ENCODE data around the gene C11orf42. TPM values are rescaled to one million over a fixed set of nuclear protein-coding genes. Genes with fewer than 3 reads are reported as not detected.

The C11orf42 gene
- total RNA-seq, 1 experiment from 2014 or later, result not detected

GRCh38 chr11:6216501-6216900 lies 11.1 kb downstream of the C11orf42 start:
- Histone ChIP-seq H3K4me3 (ENCODE audit: low read depth, low read length, poor library complexity, severe bottlenecking) (no peak overlapping the region), H3K4me1 (ENCODE audit: insufficient read depth, low read length, poor library complexity, severe bottlenecking) (no peaks in the 10 kb centered on the region), H3K9me3 (ENCODE audit: low read depth, low read length, poor library complexity, severe bottlenecking) (no peaks in the 10 kb centered on the region), H3K27ac (ENCODE audit: low read depth, low read length, poor library complexity, severe bottlenecking) (no peak overlapping the region), H3K27me3 (replicated peaks; ENCODE audit: insufficient read depth, low read depth, low read length, poor library complexity) (no peaks in the 10 kb centered on the region), H3K36me3 (ENCODE audit: insufficient read depth, low read length, poor library complexity, severe bottlenecking) (peaks cover 16% of the 10 kb centered on the region)
- POLR2A ChIA-PET (ENCODE audit: low non-redundant PET), result no interaction called here
- BruUV-seq (replicated peaks), result no TSS peak
- no peak for TF ChIP-seq EZH2 (IDR thresholded peaks at IDR 0.05; ENCODE audit: borderline replicate concordance, low read depth, low read length, poor library complexity, severe bottlenecking)
- no peak for TF ChIP-seq CTCF (conservative IDR thresholded peaks at IDR 0.05; ENCODE audit: low read depth, low read length)
- intact Hi-C loops (cut with micrococcal nuclease; ENCODE audit: unreplicated experiment), result no loop called here
- CTCF ChIA-PET, result no interaction called here
- no peak for DNase-seq (ENCODE audit: low spot score)

GRCh38 chr11:6217722-6218121 lies 12.4 kb downstream of the C11orf42 start:
- no TSS peak for BruUV-seq (replicated peaks)
- H3K9me3 ChIP-seq (ENCODE audit: low read depth, low read length, poor library complexity, severe bottlenecking), result no peaks in the 10 kb centered on the region
- H3K27me3 ChIP-seq (replicated peaks; ENCODE audit: insufficient read depth, low read depth, low read length, poor library complexity), result no peaks in the 10 kb centered on the region
- CTCF ChIA-PET, result no interaction called here
- H3K36me3 ChIP-seq (ENCODE audit: insufficient read depth, low read length, poor library complexity, severe bottlenecking), result peaks cover 25% of the 10 kb centered on the region
- TF ChIP-seq CTCF (conservative IDR thresholded peaks at IDR 0.05; ENCODE audit: low read depth, low read length) (no peak), EZH2 (IDR thresholded peaks at IDR 0.05; ENCODE audit: borderline replicate concordance, low read depth, low read length, poor library complexity, severe bottlenecking) (no peak)
- H3K27ac ChIP-seq (ENCODE audit: low read depth, low read length, poor library complexity, severe bottlenecking), result no peak overlapping the region
- POLR2A ChIA-PET (ENCODE audit: low non-redundant PET), result no interaction called here
- H3K4me1 ChIP-seq (ENCODE audit: insufficient read depth, low read length, poor library complexity, severe bottlenecking), result no peaks in the 10 kb centered on the region
- intact Hi-C loops (cut with micrococcal nuclease; ENCODE audit: unreplicated experiment), result no loop called here
- DNase-seq (ENCODE audit: low spot score), result no peak
- no peak overlapping the region for H3K4me3 ChIP-seq (ENCODE audit: low read depth, low read length, poor library complexity, severe bottlenecking)

GRCh38 chr11:6219359-6219758 lies 14.0 kb downstream of the C11orf42 start:
- intact Hi-C loops (cut with micrococcal nuclease; ENCODE audit: unreplicated experiment), result no loop called here
- CTCF ChIA-PET, result no interaction called here
- Histone ChIP-seq H3K9me3 (ENCODE audit: low read depth, low read length, poor library complexity, severe bottlenecking) (no peaks in the 10 kb centered on the region), H3K27me3 (replicated peaks; ENCODE audit: insufficient read depth, low read depth, low read length, poor library complexity) (no peaks in the 10 kb centered on the region), H3K36me3 (ENCODE audit: insufficient read depth, low read length, poor library complexity, severe bottlenecking) (peaks cover 37% of the 10 kb centered on the region), H3K27ac (ENCODE audit: low read depth, low read length, poor library complexity, severe bottlenecking) (no peak overlapping the region), H3K4me1 (ENCODE audit: insufficient read depth, low read length, poor library complexity, severe bottlenecking) (no peaks in the 10 kb centered on the region), H3K4me3 (ENCODE audit: low read depth, low read length, poor library complexity, severe bottlenecking) (no peak overlapping the region)
- TF ChIP-seq EZH2 (IDR thresholded peaks at IDR 0.05; ENCODE audit: borderline replicate concordance, low read depth, low read length, poor library complexity, severe bottlenecking) (no peak), CTCF (conservative IDR thresholded peaks at IDR 0.05; ENCODE audit: low read depth, low read length) (no peak)
- DNase-seq (ENCODE audit: low spot score), result peak; percentile 72
- POLR2A ChIA-PET (ENCODE audit: low non-redundant PET), result no interaction called here
- BruUV-seq (replicated peaks), result no TSS peak
